ENCODE results near the gene AURKA. TPM values are rescaled to one million over a fixed set of nuclear protein-coding genes. Genes with fewer than 3 reads are reported as not detected.

AURKA gene
- total RNA-seq, 1 donor from 2014 or later = 9.6 TPM

GRCh38 chr20:56403465-56403864 lies 11.4 kb upstream of the AURKA start:
- H3K36me3 Mint-ChIP-seq (ENCODE audit: low read depth) = peaks cover 24% of the 10 kb centered on the region
- no peak overlapping the region for H3K27ac Mint-ChIP-seq (ENCODE audit: unreplicated experiment)
- peaks cover 6% of the 10 kb centered on the region for H3K4me1 Mint-ChIP-seq (ENCODE audit: low read depth)
- no peaks in the 10 kb centered on the region for H3K27me3 Mint-ChIP-seq (ENCODE audit: low read depth)
- H3K4me3 Mint-ChIP-seq (ENCODE audit: unreplicated experiment) = no peak overlapping the region
- TF ChIP-seq, protein P1, sequence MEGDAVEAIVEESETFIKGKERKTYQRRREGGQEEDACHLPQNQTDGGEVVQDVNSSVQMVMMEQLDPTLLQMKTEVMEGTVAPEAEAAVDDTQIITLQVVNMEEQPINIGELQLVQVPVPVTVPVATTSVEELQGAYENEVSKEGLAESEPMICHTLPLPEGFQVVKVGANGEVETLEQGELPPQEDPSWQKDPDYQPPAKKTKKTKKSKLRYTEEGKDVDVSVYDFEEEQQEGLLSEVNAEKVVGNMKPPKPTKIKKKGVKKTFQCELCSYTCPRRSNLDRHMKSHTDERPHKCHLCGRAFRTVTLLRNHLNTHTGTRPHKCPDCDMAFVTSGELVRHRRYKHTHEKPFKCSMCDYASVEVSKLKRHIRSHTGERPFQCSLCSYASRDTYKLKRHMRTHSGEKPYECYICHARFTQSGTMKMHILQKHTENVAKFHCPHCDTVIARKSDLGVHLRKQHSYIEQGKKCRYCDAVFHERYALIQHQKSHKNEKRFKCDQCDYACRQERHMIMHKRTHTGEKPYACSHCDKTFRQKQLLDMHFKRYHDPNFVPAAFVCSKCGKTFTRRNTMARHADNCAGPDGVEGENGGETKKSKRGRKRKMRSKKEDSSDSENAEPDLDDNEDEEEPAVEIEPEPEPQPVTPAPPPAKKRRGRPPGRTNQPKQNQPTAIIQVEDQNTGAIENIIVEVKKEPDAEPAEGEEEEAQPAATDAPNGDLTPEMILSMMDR (IDR thresholded peaks at IDR 0.05) = no peak
- no peaks in the 10 kb centered on the region for H3K9me3 Mint-ChIP-seq (ENCODE audit: low read depth)
- no peak for DNase-seq (ENCODE audit: low spot score)

DNA sequence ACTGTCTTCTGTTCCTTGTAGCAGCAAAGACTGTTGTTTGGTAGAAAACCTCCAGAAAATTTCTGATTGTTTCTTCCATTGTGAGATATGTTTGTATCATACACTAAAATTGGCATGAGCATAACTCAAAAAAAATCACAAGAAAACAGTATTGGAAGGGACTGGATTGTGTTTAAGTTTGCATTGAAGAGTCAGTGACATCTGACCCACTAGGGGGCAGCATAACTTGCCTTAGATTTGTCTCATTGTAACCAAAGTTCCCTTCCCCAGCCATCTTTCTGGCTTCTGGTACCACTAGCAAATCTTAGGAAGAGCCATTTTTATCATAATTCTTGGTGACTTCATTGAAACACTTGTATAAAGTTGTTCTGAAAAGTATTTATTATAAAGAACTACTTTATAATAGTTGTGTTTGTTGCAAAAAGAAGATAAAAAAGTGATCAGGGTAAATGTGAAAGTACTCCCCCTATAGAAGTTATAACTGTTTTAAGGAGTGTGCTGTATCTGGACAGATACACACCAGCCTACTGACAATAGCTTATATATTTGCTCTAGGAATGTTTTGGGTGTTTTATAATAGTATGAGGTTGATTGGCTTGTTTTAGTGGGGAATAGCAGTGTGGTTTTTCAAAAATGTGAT lies 8.1 kb upstream of the AURKA start:
- no peaks in the 10 kb centered on the region for H3K9me3 Mint-ChIP-seq (ENCODE audit: low read depth)
- no peak overlapping the region for H3K27ac Mint-ChIP-seq (ENCODE audit: unreplicated experiment)
- no peak for DNase-seq (ENCODE audit: low spot score)
- H3K27me3 Mint-ChIP-seq (ENCODE audit: low read depth) = no peaks in the 10 kb centered on the region
- peaks cover 22% of the 10 kb centered on the region for H3K36me3 Mint-ChIP-seq (ENCODE audit: low read depth)
- H3K4me3 Mint-ChIP-seq (ENCODE audit: unreplicated experiment) = no peak overlapping the region
- TF ChIP-seq, protein P1 (IDR thresholded peaks at IDR 0.05) = peak; percentile 93
- peaks cover 6% of the 10 kb centered on the region for H3K4me1 Mint-ChIP-seq (ENCODE audit: low read depth)

DNA sequence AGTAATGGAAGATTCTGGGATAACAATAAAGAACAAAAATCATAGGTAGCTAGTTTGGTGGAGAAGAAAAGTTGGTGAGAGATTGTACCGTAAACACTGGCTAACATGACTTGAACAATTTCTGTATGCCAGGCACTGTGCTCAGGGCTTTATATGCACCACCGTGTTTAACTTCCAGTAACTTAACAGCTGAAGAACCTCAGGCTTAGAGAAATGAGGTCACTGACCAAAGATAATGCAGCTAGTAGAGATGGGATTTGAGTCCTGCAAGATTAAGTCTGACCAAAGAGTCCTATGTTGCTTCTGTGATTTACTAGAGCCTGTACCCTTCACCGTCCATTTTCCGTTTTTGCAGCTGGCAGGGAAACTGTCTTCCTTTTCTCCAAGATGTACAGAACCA lies 3.2 kb upstream of the AURKA start:
- DNase-seq (ENCODE audit: low spot score) = no peak
- TF ChIP-seq, protein P1 (IDR thresholded peaks at IDR 0.05) = no peak
- no peaks in the 10 kb centered on the region for H3K9me3 Mint-ChIP-seq (ENCODE audit: low read depth)
- H3K36me3 Mint-ChIP-seq (ENCODE audit: low read depth) = peaks cover 11% of the 10 kb centered on the region
- H3K27me3 Mint-ChIP-seq (ENCODE audit: low read depth) = no peaks in the 10 kb centered on the region
- H3K27ac Mint-ChIP-seq (ENCODE audit: unreplicated experiment) = no peak overlapping the region
- H3K4me1 Mint-ChIP-seq (ENCODE audit: low read depth) = peaks cover 7% of the 10 kb centered on the region
- no peak overlapping the region for H3K4me3 Mint-ChIP-seq (ENCODE audit: unreplicated experiment)

DNA sequence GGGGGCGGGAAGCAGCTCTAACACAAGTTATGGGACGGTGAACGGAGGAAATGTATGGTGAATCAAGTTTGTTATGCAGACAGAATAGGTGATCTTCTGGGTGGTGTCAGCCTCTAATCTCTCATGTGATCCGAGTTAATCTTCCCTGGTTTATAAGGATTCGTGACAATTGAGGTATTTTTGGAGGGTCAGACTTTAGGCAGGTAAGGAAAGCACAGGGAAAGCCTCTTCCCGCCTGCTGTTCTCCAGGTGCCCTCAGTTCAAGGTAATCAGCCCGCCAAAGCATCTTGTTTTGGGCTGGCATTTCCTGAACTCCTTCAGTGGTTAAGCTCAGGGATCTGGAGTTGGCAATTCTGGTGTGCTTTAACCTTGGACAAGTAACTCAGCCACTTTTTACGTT lies 1.6 kb upstream of the AURKA start:
- Mint-ChIP-seq H3K27ac (ENCODE audit: unreplicated experiment) (peak overlapping the region; percentile 45), H3K4me1 (ENCODE audit: low read depth) (peaks cover 12% of the 10 kb centered on the region), H3K27me3 (ENCODE audit: low read depth) (no peaks in the 10 kb centered on the region), H3K36me3 (ENCODE audit: low read depth) (peaks cover 8% of the 10 kb centered on the region), H3K9me3 (ENCODE audit: low read depth) (no peaks in the 10 kb centered on the region), H3K4me3 (ENCODE audit: unreplicated experiment) (no peak overlapping the region)
- DNase-seq (ENCODE audit: low spot score) = no peak
- TF ChIP-seq, protein P1 (IDR thresholded peaks at IDR 0.05) = no peak

GRCh38 chr20:56392881-56393482 lies 967 bp upstream of the AURKA start:
- no peak for DNase-seq (ENCODE audit: low spot score)
- Mint-ChIP-seq H3K27me3 (ENCODE audit: low read depth) (no peaks in the 10 kb centered on the region), H3K36me3 (ENCODE audit: low read depth) (peaks cover 8% of the 10 kb centered on the region), H3K4me3 (ENCODE audit: unreplicated experiment) (no peak overlapping the region), H3K9me3 (ENCODE audit: low read depth) (no peaks in the 10 kb centered on the region), H3K4me1 (ENCODE audit: low read depth) (peaks cover 12% of the 10 kb centered on the region), H3K27ac (ENCODE audit: unreplicated experiment) (peak overlapping the region; percentile 58)
- TF ChIP-seq, protein P1 (IDR thresholded peaks at IDR 0.05) = no peak

Measured in chondrocyte (in vitro differentiated cells).